Right lung (tissue), 5 donors: ENCODE data around the gene PCDHGC5. TPM values are rescaled to one million over a fixed set of nuclear protein-coding genes. Genes with fewer than 3 reads are reported as not detected.

ENCODE experiments used
- DNase-seq, 2 donors: peaks; one replicate each; pipeline ENCODE4 v3.0.0-alpha.2; 2013
- polyA plus RNA-seq, 5 donors: library from polyadenylated mRNA; unstranded; fragments of 120-200 nt; gene quantifications; one replicate each; pipeline versions ENCODE4 v1.2.1 to v1.2.3, GENCODE V29; 2013; ENCODE audit warnings: inconsistent platforms in 1 of 5, low replicate concordance in 1 of 5; ENCODE audit not compliant: insufficient read length in 5 of 5, insufficient read depth in 1 of 5

The PCDHGC5 gene
- polyA plus RNA-seq, 5 donors = 0.76 to 1.2 (median 0.85) TPM

- no peak for DNase-seq
Measured at GRCh38 chr5:141490271-141490670, 1.4 kb downstream of the PCDHGC5 start.

- no peak for DNase-seq
Measured at GRCh38 chr5:141490771-141491170, 1.9 kb downstream of the PCDHGC5 start.

- no peak for DNase-seq
Measured at GRCh38 chr5:141491323-141492167, 2.7 kb downstream of the PCDHGC5 start.

- DNase-seq = no peak
Measured at GRCh38 chr5:141492168-141492885, 3.4 kb downstream of the PCDHGC5 start.

GRCh38 chr5:141493500-141494422 is 4.9 kb downstream of the PCDHGC5 start:
- no peak for DNase-seq

- DNase-seq = no peak
Measured at GRCh38 chr5:141494761-141495452, 6.0 kb downstream of the PCDHGC5 start.

GRCh38 chr5:141495453-141495811 is 6.6 kb downstream of the PCDHGC5 start:
- DNase-seq = no peak

GRCh38 chr5:141496038-141496437 is 7.2 kb downstream of the PCDHGC5 start:
- no peak for DNase-seq

- no peak for DNase-seq
Measured at GRCh38 chr5:141501761-141502160, 12.9 kb downstream of the PCDHGC5 start.

GRCh38 chr5:141503681-141504080 is 14.8 kb downstream of the PCDHGC5 start:
- DNase-seq = no peak

GRCh38 chr5:141504216-141504615 is 15.3 kb downstream of the PCDHGC5 start:
- no peak for DNase-seq

GRCh38 chr5:141506381-141507155 is 17.7 kb downstream of the PCDHGC5 start:
- DNase-seq = no peak

GRCh38 chr5:141507387-141508091 is 18.7 kb downstream of the PCDHGC5 start:
- DNase-seq = peak in 1 of 2 donors; percentile 42

GRCh38 chr5:141508440-141508797 is 19.5 kb downstream of the PCDHGC5 start:
- no peak for DNase-seq

- peak; percentile 82 to 85 for DNase-seq
Measured at GRCh38 chr5:141508798-141509611, 20.1 kb downstream of the PCDHGC5 start.

GRCh38 chr5:141510160-141510559 is 21.3 kb downstream of the PCDHGC5 start:
- no peak for DNase-seq

- no peak for DNase-seq
Measured at GRCh38 chr5:141510850-141511601, 22.1 kb downstream of the PCDHGC5 start.

- no peak for DNase-seq
Measured at GRCh38 chr5:141511771-141512325, 23.0 kb downstream of the PCDHGC5 start.
